SK-N-SH (cell line): ENCODE measurements around the gene VSIG10. TPM values are rescaled to one million over a fixed set of nuclear protein-coding genes. Genes with fewer than 3 reads are reported as not detected.

Source experiments
- polyA plus RNA-seq, 3 experiments: library from polyadenylated mRNA; depleted of rRNA; stranded (reverse); fragments of >200 nt; gene quantifications; 2 replicates each; pipeline ENCODE4 v1.2.3, GENCODE V29; 2012
- small RNA-seq, 7 experiments: library from RNA; depleted of rRNA; stranded (forward); fragments of <200 nt; gene quantifications; one replicate each; pipeline ENCODE3, GENCODE V24; 2012

Gene VSIG10
- polyA plus RNA-seq, 1 of the 3 experiments (the other 2 are of a cell fraction), result 12.5 TPM

Small RNA genes lying within 50 kb of the gene (small RNA-seq; reads per million reads assigned to genes)
- gene AC131159.1, result 0 reads per million in 7 experiments

Other genes starting within 250 kb of the VSIG10 start
- gene KSR2, start 135.0 kb downstream of the VSIG10 start, polyA plus RNA-seq (2012; rRNA removed), result 0.12 and 0.15 TPM in 2 replicates
- gene RFC5, start 87.3 kb downstream of the VSIG10 start, polyA plus RNA-seq (2012; rRNA removed), result 15.3 and 16.0 TPM in 2 replicates
- 54.4 and 62.6 TPM in 2 replicates for gene WSB2, start 42.8 kb downstream of the VSIG10 start, polyA plus RNA-seq (2012; rRNA removed)
- 186 and 219 TPM in 2 replicates for gene PEBP1, start 32.1 kb upstream of the VSIG10 start, polyA plus RNA-seq (2012; rRNA removed)